SH-SY5Y (cell line): ENCODE measurements around the gene CBLL1.

Source experiments
- GATA2 ChIP-seq: IDR thresholded peaks from 2 replicates; pipeline ENCODE4 v1.6.1; 2011; ENCODE audit warnings: mild to moderate bottlenecking, low read depth, low read length
- GATA3 ChIP-seq: IDR thresholded peaks from 2 replicates; pipeline ENCODE4 v1.6.1; 2011; ENCODE audit warnings: low read depth, mild to moderate bottlenecking, low read length, moderate library complexity

- TF ChIP-seq GATA3 (no peak), GATA2 (no peak)
Measured at GRCh38 chr7:107792364-107792763, 48.4 kb downstream of the CBLL1 start.
